ENCODE data around the gene GALNT17.
"Not testable (repeated sequence)": the region's sequence is repeated elsewhere in the genome, so short reads cannot be mapped to it uniquely, and the experiment has no call there.

The GALNT17 gene

DNA sequence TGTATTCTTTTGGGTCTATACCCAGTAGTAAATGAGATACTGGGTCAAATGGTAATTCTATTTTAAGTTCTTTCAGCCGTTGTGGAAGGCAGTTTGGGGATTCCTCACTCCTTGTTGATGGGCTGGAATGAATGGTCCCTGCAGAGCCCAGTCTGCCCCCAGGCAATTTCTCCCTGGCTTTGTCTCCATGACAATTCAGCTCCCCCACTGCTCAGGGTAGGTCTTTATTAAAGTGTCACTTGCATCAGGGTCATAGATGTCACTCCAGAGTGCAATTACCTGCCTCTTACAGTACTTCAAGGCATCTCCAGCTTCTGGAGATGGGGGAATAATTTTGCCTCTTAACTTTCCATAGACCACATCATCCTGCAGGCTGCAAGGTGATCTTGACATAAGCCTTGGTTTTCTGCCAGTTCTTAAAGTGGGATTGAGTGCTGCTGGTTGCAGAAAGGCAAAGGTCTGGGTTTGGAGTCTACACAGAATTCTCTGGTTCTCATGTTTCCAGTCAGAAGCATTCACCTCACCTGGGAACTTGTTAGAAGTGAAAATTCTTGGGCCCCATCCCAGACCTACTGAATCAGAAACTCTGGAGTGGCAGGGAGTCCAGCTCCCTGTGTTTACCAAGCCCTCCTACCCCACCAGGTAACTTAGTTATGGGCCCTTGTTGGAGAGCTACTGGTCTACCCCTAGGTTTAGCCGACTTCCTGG is 442.4 kb downstream of the GALNT17 start:
- no peak for FAIRE-seq
- no peak for DNase-seq (ENCODE audit: insufficient read length, low spot score)
- TF ChIP-seq POLR2AphosphoS5 (IDR thresholded peaks at IDR 0.05; ENCODE audit: low read depth, low read length) (no peak), POU2F2 (IDR thresholded peaks at IDR 0.05; ENCODE audit: low read depth, low read length) (no peak), POLR2A (IDR thresholded peaks at IDR 0.05; ENCODE audit: low read depth, low read length) (no peak), SPI1 (IDR thresholded peaks at IDR 0.05; ENCODE audit: low read depth, low read length) (no peak), TAF1 (IDR thresholded peaks at IDR 0.05; ENCODE audit: low read depth, low read length) (no peak), PAX5 (IDR thresholded peaks at IDR 0.05; ENCODE audit: insufficient read depth, low read length, severe bottlenecking) (no peak)

- FAIRE-seq: no peak
- TF ChIP-seq POLR2A (IDR thresholded peaks at IDR 0.05; ENCODE audit: low read depth, low read length) (no peak), POU2F2 (IDR thresholded peaks at IDR 0.05; ENCODE audit: low read depth, low read length) (no peak), POLR2AphosphoS5 (IDR thresholded peaks at IDR 0.05; ENCODE audit: low read depth, low read length) (no peak), PAX5 (IDR thresholded peaks at IDR 0.05; ENCODE audit: insufficient read depth, low read length, severe bottlenecking) (no peak), SPI1 (IDR thresholded peaks at IDR 0.05; ENCODE audit: low read depth, low read length) (no peak), TAF1 (IDR thresholded peaks at IDR 0.05; ENCODE audit: low read depth, low read length) (no peak)
- DNase-seq (ENCODE audit: insufficient read length, low spot score): no peak
Measured at GRCh38 chr7:71580027-71580426, 448.1 kb downstream of the GALNT17 start.

DNA sequence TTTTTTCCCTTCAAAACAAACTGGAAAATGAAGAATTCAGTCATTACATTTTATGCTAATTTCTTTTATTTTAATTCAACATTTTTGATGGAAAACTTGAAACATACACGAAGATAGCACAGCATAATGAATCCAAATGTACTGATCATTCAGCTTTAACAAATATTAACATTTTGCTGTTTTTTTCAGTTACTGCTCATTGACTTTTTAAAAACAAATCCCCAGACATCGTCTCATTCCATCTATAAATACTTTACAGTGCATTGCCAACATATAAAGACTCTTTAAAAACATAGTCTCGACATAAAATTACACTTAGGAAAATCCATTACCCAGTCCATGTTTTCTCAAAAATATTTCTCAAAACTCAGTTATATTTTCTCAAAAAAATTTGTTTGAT is 452.3 kb downstream of the GALNT17 start:
- DNase-seq (ENCODE audit: insufficient read length, low spot score): no peak
- no peak for TF ChIP-seq POU2F2 (IDR thresholded peaks at IDR 0.05; ENCODE audit: low read depth, low read length)
- no peak for TF ChIP-seq POLR2AphosphoS5 (IDR thresholded peaks at IDR 0.05; ENCODE audit: low read depth, low read length)
- no peak for TF ChIP-seq TAF1 (IDR thresholded peaks at IDR 0.05; ENCODE audit: low read depth, low read length)
- TF ChIP-seq POLR2A (IDR thresholded peaks at IDR 0.05; ENCODE audit: low read depth, low read length): no peak
- TF ChIP-seq PAX5 (IDR thresholded peaks at IDR 0.05; ENCODE audit: insufficient read depth, low read length, severe bottlenecking): no peak
- TF ChIP-seq SPI1 (IDR thresholded peaks at IDR 0.05; ENCODE audit: low read depth, low read length): no peak
- FAIRE-seq: no peak

- FAIRE-seq (no peak), DNase-seq (ENCODE audit: insufficient read length, low spot score) (no peak)
- TF ChIP-seq PAX5 (IDR thresholded peaks at IDR 0.05; ENCODE audit: insufficient read depth, low read length, severe bottlenecking): no peak
- TF ChIP-seq POLR2AphosphoS5 (IDR thresholded peaks at IDR 0.05; ENCODE audit: low read depth, low read length): no peak
- TF ChIP-seq SPI1 (IDR thresholded peaks at IDR 0.05; ENCODE audit: low read depth, low read length): no peak
- TF ChIP-seq POU2F2 (IDR thresholded peaks at IDR 0.05; ENCODE audit: low read depth, low read length): no peak
- no peak for TF ChIP-seq TAF1 (IDR thresholded peaks at IDR 0.05; ENCODE audit: low read depth, low read length)
- no peak for TF ChIP-seq POLR2A (IDR thresholded peaks at IDR 0.05; ENCODE audit: low read depth, low read length)
Measured at GRCh38 chr7:71591876-71592275, 459.9 kb downstream of the GALNT17 start.

DNA sequence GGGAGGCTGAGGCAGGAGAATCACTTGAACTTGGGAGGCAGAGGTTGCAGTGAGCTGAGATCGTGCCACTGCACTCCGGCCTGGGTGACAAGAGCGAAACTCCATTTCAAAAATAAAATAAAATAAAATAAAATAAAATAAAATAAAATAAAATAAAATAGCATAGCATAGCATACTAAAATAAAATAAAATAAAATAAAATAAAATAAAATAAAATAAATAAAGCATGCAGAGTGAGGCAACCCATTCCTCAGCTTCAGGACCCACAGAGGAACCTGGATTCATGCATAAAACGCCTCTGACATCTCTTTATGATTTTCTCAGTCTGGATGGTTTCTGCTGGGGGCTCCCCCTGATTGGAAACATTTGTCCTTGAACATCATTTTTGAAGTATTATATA is 460.4 kb downstream of the GALNT17 start:
- not testable (repeated sequence) for FAIRE-seq; DNase-seq (ENCODE audit: insufficient read length, low spot score)

DNA sequence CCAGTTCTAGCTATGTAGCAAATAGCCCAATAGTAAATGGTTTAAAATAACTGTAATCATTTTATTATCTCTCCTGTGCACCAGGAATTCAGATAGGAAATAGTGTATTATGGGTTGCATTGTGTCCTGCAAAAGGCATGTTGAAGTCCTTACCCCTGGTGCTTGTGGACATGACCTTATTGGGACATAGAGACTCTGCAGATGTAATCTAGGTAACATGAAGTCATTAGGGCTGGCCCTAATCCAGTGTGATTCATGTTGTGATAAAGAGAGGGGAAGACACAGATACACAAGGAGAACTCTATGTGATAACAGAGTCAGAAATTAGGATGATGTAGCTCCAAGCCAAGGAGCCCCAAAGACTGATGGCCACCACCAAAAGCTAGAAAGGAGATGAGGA is 462.8 kb downstream of the GALNT17 start:
- DNase-seq (ENCODE audit: insufficient read length, low spot score) (no peak), FAIRE-seq (no peak)
- TF ChIP-seq TAF1 (IDR thresholded peaks at IDR 0.05; ENCODE audit: low read depth, low read length) (no peak), POLR2AphosphoS5 (IDR thresholded peaks at IDR 0.05; ENCODE audit: low read depth, low read length) (no peak), POU2F2 (IDR thresholded peaks at IDR 0.05; ENCODE audit: low read depth, low read length) (no peak), PAX5 (IDR thresholded peaks at IDR 0.05; ENCODE audit: insufficient read depth, low read length, severe bottlenecking) (no peak), POLR2A (IDR thresholded peaks at IDR 0.05; ENCODE audit: low read depth, low read length) (no peak), SPI1 (IDR thresholded peaks at IDR 0.05; ENCODE audit: low read depth, low read length) (no peak)

- TF ChIP-seq POU2F2 (IDR thresholded peaks at IDR 0.05; ENCODE audit: low read depth, low read length): no peak
- TF ChIP-seq POLR2AphosphoS5 (IDR thresholded peaks at IDR 0.05; ENCODE audit: low read depth, low read length): no peak
- TF ChIP-seq TAF1 (IDR thresholded peaks at IDR 0.05; ENCODE audit: low read depth, low read length): no peak
- TF ChIP-seq POLR2A (IDR thresholded peaks at IDR 0.05; ENCODE audit: low read depth, low read length): no peak
- no peak for TF ChIP-seq PAX5 (IDR thresholded peaks at IDR 0.05; ENCODE audit: insufficient read depth, low read length, severe bottlenecking)
- no peak for TF ChIP-seq SPI1 (IDR thresholded peaks at IDR 0.05; ENCODE audit: low read depth, low read length)
- DNase-seq (ENCODE audit: insufficient read length, low spot score) (no peak), FAIRE-seq (no peak)
Measured at GRCh38 chr7:71595176-71595575, 463.2 kb downstream of the GALNT17 start.

- DNase-seq (ENCODE audit: insufficient read length, low spot score) (no peak), FAIRE-seq (no peak)
- TF ChIP-seq POU2F2 (IDR thresholded peaks at IDR 0.05; ENCODE audit: low read depth, low read length) (no peak), TAF1 (IDR thresholded peaks at IDR 0.05; ENCODE audit: low read depth, low read length) (no peak), POLR2AphosphoS5 (IDR thresholded peaks at IDR 0.05; ENCODE audit: low read depth, low read length) (no peak), PAX5 (IDR thresholded peaks at IDR 0.05; ENCODE audit: insufficient read depth, low read length, severe bottlenecking) (no peak), SPI1 (IDR thresholded peaks at IDR 0.05; ENCODE audit: low read depth, low read length) (no peak), POLR2A (IDR thresholded peaks at IDR 0.05; ENCODE audit: low read depth, low read length) (no peak)
Measured at GRCh38 chr7:71598553-71598952, 466.6 kb downstream of the GALNT17 start.

DNA sequence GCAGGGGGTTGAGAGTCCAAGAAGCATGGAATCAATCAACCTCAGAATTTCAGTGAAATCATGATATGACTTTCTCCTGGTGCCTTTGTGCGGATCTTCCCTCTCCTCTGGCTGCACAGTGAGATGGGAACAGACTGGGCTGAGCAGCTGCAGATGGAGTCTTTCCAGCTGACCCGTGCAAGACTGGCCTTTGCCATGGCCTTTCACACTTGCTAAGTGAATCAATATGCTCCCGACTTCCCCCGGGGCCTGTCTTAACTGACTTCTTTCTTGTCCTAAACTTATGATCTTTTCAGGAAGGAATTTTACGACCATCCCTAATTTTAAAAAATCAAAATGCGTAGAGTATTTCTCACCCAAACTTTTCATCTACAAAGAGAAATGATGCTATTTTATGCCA is 469.9 kb downstream of the GALNT17 start:
- DNase-seq (ENCODE audit: insufficient read length, low spot score): no peak
- TF ChIP-seq POLR2AphosphoS5 (IDR thresholded peaks at IDR 0.05; ENCODE audit: low read depth, low read length): no peak
- no peak for TF ChIP-seq SPI1 (IDR thresholded peaks at IDR 0.05; ENCODE audit: low read depth, low read length)
- TF ChIP-seq TAF1 (IDR thresholded peaks at IDR 0.05; ENCODE audit: low read depth, low read length): no peak
- TF ChIP-seq POU2F2 (IDR thresholded peaks at IDR 0.05; ENCODE audit: low read depth, low read length): no peak
- TF ChIP-seq PAX5 (IDR thresholded peaks at IDR 0.05; ENCODE audit: insufficient read depth, low read length, severe bottlenecking): no peak
- no peak for TF ChIP-seq POLR2A (IDR thresholded peaks at IDR 0.05; ENCODE audit: low read depth, low read length)
- FAIRE-seq: no peak

DNA sequence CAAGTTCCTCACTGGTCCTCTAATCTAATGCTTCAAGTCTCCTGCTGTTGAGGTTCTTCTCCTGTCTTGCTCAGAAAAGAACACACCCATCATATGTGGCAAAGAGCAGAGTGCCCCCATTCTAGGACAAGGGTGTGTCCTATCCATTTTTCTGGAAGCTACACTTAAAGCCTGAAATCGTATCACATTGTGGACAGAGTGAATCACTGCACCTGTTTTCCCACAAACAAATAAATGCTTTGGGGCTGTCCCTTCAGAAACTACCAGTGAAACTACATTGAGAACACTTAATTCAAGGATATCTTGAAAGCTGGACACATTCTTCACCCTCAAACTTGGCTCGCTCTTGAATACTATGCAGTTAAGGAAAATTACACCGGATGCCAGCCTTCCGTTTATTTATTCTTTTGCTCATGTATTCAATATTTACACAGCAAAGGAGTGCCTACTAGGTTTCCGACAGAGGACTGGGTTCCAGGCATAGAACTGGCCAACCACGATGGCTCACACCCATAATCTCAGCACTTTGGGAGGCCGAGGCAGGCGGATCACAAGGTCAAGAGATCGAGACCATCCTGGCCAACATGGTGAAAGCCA is 473.0 kb downstream of the GALNT17 start:
- FAIRE-seq: no peak
- no peak for TF ChIP-seq PAX5 (IDR thresholded peaks at IDR 0.05; ENCODE audit: insufficient read depth, low read length, severe bottlenecking)
- TF ChIP-seq POLR2A (IDR thresholded peaks at IDR 0.05; ENCODE audit: low read depth, low read length): no peak
- TF ChIP-seq SPI1 (IDR thresholded peaks at IDR 0.05; ENCODE audit: low read depth, low read length): no peak
- no peak for TF ChIP-seq TAF1 (IDR thresholded peaks at IDR 0.05; ENCODE audit: low read depth, low read length)
- no peak for TF ChIP-seq POLR2AphosphoS5 (IDR thresholded peaks at IDR 0.05; ENCODE audit: low read depth, low read length)
- TF ChIP-seq POU2F2 (IDR thresholded peaks at IDR 0.05; ENCODE audit: low read depth, low read length): no peak
- no peak for DNase-seq (ENCODE audit: insufficient read length, low spot score)
